K562 (cell line): Measurements from ENCODE around the gene GIMAP1. TPM values are rescaled to one million over a fixed set of nuclear protein-coding genes. Genes with fewer than 3 reads are reported as not detected.

Experiments used
- ATAC-seq: fragments of 200-7000 bp; cut with Tn5 transposase; 3 replicates; pipeline ENCODE4 v1.9.1; 2020; ENCODE audit warnings: moderate library complexity
- BruUV-seq: library from RNA; stranded (reverse); fragments of 400-500 nt; replicated peaks from 2 replicates; lab custom pipeline; 2021; lab: Mats Ljungman, UMichigan
- CTCF ChIA-PET: fragments of 300-600 bp; formaldehyde crosslinking; extraction: SDS; loops from one replicate; lab custom pipeline; 2021; ENCODE audit warnings: low intra/inter-chr PET ratio; lab: Yijun Ruan, JAX
- POLR2A ChIA-PET: fragments of 300-600, 350-650 bp; sonication (Branson Sonifier 250); formaldehyde crosslinking; extraction: SDS; loops from one replicate; lab custom pipeline; 2021; ENCODE audit warnings: antibody characterized with exemption, inconsistent platforms; lab: Yijun Ruan, JAX
- DNase-seq, 4 experiments: peaks; one replicate each; pipeline versions ENCODE4 v3.0.0 to v3.0.0-alpha.2; 2011 to 2018; ENCODE audit warnings: low spot score in 3 of 4, mixed read lengths in 3 of 4; ENCODE audit errors: extremely low read depth in 1 of 4
- FAIRE-seq: peaks from 2 replicates; lab custom pipeline; 2011; peaks lifted over from hg19 to GRCh38; lab: Jason Lieb, UNC
- H2AFZ ChIP-seq: 2 replicates; pipeline ENCODE4 v1.6.0; 2011; ENCODE audit warnings: low read depth, low read length, control low read depth, inconsistent platforms
- H3K27ac ChIP-seq: fragments of 200-600 bp; 3 replicates; pipeline ENCODE4 v1.8.0; 2011; ENCODE audit warnings: low read depth, mild to moderate bottlenecking, control low read depth, inconsistent platforms, low read length, moderate library complexity, mixed read lengths; ENCODE audit errors: extremely low read depth
- H3K27me3 ChIP-seq, 2 experiments: fragments of 300-600 bp in 1 of 2; 2 replicates in 1 of 2; 3 replicates in 1 of 2; pipeline versions ENCODE4 v1.6.0 to v1.8.0; 2011; ENCODE audit warnings: inconsistent platforms in 2 of 2, low read length in 2 of 2, mild to moderate bottlenecking in 1 of 2, mixed read lengths in 1 of 2, moderate library complexity in 1 of 2; ENCODE audit not compliant: control insufficient read depth in 2 of 2, insufficient read depth in 2 of 2
- H3K36me3 ChIP-seq: fragments of 300-600 bp; 3 replicates; pipeline ENCODE4 v1.8.0; 2011; ENCODE audit warnings: mild to moderate bottlenecking, low read length, inconsistent platforms; ENCODE audit not compliant: control insufficient read depth, insufficient read depth
- H3K4me1 ChIP-seq, 2 experiments: fragments of 200-600 bp in 1 of 2; replicated peaks in 1 of 2; 2 replicates in 1 of 2; 3 replicates in 1 of 2; pipeline versions ENCODE4 v1.5.1 to v1.8.0; 2011; ENCODE audit warnings: inconsistent platforms in 2 of 2, low read length in 2 of 2, mild to moderate bottlenecking in 1 of 2, mixed read lengths in 1 of 2, moderate library complexity in 1 of 2; ENCODE audit not compliant: control insufficient read depth in 2 of 2, insufficient read depth in 2 of 2
- H3K4me2 ChIP-seq: 2 replicates; pipeline ENCODE4 v1.6.1; 2011; ENCODE audit warnings: low read length, control low read depth, inconsistent platforms, mixed read lengths; ENCODE audit not compliant: insufficient read depth
- H3K4me3 ChIP-seq: fragments of 200-600 bp; sonication (generic), shearing (Covaris generic); 2 replicates; pipeline ENCODE4 v1.5.1; 2016; ENCODE audit warnings: control low read depth, inconsistent platforms
- H3K79me2 ChIP-seq: fragments of 200-600 bp; 3 replicates; pipeline ENCODE4 v1.8.0; 2011; ENCODE audit warnings: low read length, inconsistent platforms; ENCODE audit not compliant: control insufficient read depth, insufficient read depth
- H3K9ac ChIP-seq, 2 experiments: 2 replicates each; pipeline versions ENCODE4 v1.6.0 to v1.6.1; 2011; ENCODE audit warnings: low read depth in 2 of 2, low read length in 2 of 2, control low read depth in 1 of 2, inconsistent platforms in 1 of 2, mild to moderate bottlenecking in 1 of 2, mixed read lengths in 1 of 2; ENCODE audit not compliant: insufficient read depth in 1 of 2
- H3K9me1 ChIP-seq: one replicate; pipeline ENCODE4 v1.6.0; 2011; ENCODE audit warnings: inconsistent platforms, mild to moderate bottlenecking, low read length, moderate library complexity; ENCODE audit not compliant: control insufficient read depth, insufficient read depth
- H3K9me3 ChIP-seq: replicated peaks from 2 replicates; pipeline ENCODE4 v1.5.1; 2011; ENCODE audit warnings: low read depth, low read length, inconsistent platforms; ENCODE audit not compliant: control insufficient read depth, insufficient read depth
- H4K20me1 ChIP-seq: replicated peaks from 2 replicates; pipeline ENCODE4 v1.6.1; 2011; ENCODE audit warnings: low read length, inconsistent platforms, mixed read lengths; ENCODE audit not compliant: control insufficient read depth, insufficient read depth
- ZNF778 ChIP-seq: fragments of 450-650 bp; formaldehyde crosslinking; IDR thresholded peaks from 2 replicates; pipeline ENCODE4 v1.4.0; 2020; ENCODE audit warnings: mild to moderate bottlenecking, moderate library complexity
- ZSCAN32 ChIP-seq: fragments of 450-650 bp; formaldehyde crosslinking; IDR thresholded peaks from 2 replicates; pipeline ENCODE4 v1.4.0; 2020; ENCODE audit warnings: mild to moderate bottlenecking, moderate library complexity
- whole genome bisulfite sequencing: fragments of 100-300 bp; shearing (Covaris generic); methylation state at CpG from one replicate; pipeline ENCODE4 v1.1.6; 2016; ENCODE audit warnings: low coverage, mixed read lengths; ENCODE audit not compliant: insufficient coverage; ENCODE audit errors: missing lambda C conversion rate; 5-methylcytosine and 5-hydroxymethylcytosine counted together
- in situ Hi-C: fragments of 300-500 bp; cut with MboI; formaldehyde crosslinking; loops from 4 replicates; pipeline ENCODE4 v1.15.0; 2018; ENCODE audit warnings: inconsistent platforms, mixed read lengths
- intact Hi-C: fragments of 100-400 bp; cut with micrococcal nuclease; formaldehyde crosslinking; loops from 2 replicates; pipeline ENCODE4 v1.14.2; 2022
- polyA plus RNA-seq, 8 experiments: library from polyadenylated mRNA; depleted of rRNA in 4 of 8; stranded (reverse) in 5 of 8; unstranded in 3 of 8; fragments of >200 nt; fragmentation: Nextera tagmentation in 2 of 8; fragmentation: Illumina TruSeq in 1 of 8; extraction: Ambion mirVana in 2 of 8; extraction: Trizol in 1 of 8; gene quantifications; 2 replicates each; pipeline versions ENCODE4 v1.2.1 to v1.2.3, GENCODE V29; 2011 to 2014; ENCODE audit warnings: inconsistent platforms in 1 of 8, missing spikeins in 1 of 8
- total RNA-seq, 7 experiments: library from RNA; depleted of rRNA in 6 of 7; stranded (reverse); fragments of >200 nt in 6 of 7; fragmentation: Illumina TruSeq in 2 of 7; extraction: Trizol in 2 of 7; gene quantifications; 2 replicates each; pipeline versions ENCODE4 v1.2.1 to v1.2.3, GENCODE V29; 2011 to 2021; ENCODE audit warnings: low replicate concordance in 1 of 7
- TF ChIP-seq, protein P1 (sequence below), 2 experiments: IDR thresholded peaks in 1 of 2; conservative IDR thresholded peaks in 1 of 2; 2 replicates each; pipeline ENCODE4 v1.6.1; 2016; ENCODE audit warnings: low read depth in 2 of 2, mild to moderate bottlenecking in 1 of 2, missing compliant biosample characterization in 1 of 2, missing genetic modification characterization in 1 of 2, moderate library complexity in 1 of 2

GIMAP1 gene
- total and polyA plus RNA-seq, 9 of the 15 experiments (the other 6 are each of a cell fraction or from before 2014, with no cell fraction given) = 0.04 to 0.13 TPM; not detected in 7

DNA sequence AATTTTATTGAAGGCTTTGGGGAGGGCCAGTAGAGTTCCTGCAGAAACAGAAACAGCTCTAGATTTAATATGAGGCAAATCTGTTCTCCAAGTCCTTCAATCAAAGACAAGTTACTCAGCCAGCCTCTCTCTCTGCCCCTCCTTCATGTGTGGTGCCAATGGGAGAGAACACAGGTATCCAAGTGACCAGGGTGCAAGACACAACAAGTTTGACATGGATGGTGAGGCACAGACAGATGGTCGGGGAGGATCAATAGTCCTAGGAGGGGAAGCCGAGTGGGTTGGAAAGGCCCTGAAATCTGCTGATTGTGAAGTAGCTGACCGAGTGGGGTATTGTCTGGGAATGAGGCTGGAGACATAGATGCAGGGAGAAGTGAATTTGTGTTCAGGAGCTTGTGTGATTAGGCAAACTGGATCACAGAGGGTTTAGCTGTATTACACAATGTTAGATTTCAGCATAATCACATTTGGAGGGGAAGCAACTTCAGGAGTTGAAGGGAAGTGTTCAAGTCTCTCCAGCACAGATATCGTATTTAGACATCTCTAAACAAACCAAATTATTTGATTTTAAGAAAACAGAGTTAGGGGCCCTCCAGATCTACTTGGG lies 1.5 kb downstream of the GIMAP1 start:
- FAIRE-seq (no peak), DNase-seq (no peak), ATAC-seq (no peak)
- peaks cover 35 to 49% of the 10 kb centered on the region in 2 experiments for H3K27me3 ChIP-seq
- no peaks in the 10 kb centered on the region for H4K20me1 ChIP-seq
- CTCF ChIA-PET = no interaction called here
- H3K9me1 ChIP-seq = no peaks in the 10 kb centered on the region
- no TSS peak for BruUV-seq
- POLR2A ChIA-PET = no interaction called here
- H3K4me2 ChIP-seq = no peak overlapping the region
- in situ Hi-C loops = no loop called here
- no peaks in the 10 kb centered on the region for H3K36me3 ChIP-seq
- TF ChIP-seq ZSCAN32 (CRISPR knock-in tag) (no peak), ZNF778 (CRISPR knock-in tag) (no peak)
- TF ChIP-seq, protein P1, sequence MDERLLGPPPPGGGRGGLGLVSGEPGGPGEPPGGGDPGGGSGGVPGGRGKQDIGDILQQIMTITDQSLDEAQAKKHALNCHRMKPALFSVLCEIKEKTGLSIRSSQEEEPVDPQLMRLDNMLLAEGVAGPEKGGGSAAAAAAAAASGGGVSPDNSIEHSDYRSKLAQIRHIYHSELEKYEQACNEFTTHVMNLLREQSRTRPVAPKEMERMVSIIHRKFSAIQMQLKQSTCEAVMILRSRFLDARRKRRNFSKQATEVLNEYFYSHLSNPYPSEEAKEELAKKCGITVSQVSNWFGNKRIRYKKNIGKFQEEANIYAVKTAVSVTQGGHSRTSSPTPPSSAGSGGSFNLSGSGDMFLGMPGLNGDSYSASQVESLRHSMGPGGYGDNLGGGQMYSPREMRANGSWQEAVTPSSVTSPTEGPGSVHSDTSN (CRISPR knock-in tag; IDR thresholded peaks at IDR 0.05; ENCODE audit: low read depth) = no peak
- TF ChIP-seq, protein P1 (tag; conservative IDR thresholded peaks at IDR 0.05; ENCODE audit: low read depth) = no peak
- H2AFZ ChIP-seq = no peak overlapping the region
- no peaks in the 10 kb centered on the region for H3K9me3 ChIP-seq
- no peak overlapping the region for H3K9ac ChIP-seq
- no peaks in the 10 kb centered on the region for H3K79me2 ChIP-seq
- intact Hi-C loops = no loop called here
- H3K4me3 ChIP-seq = no peak overlapping the region
- H3K4me1 ChIP-seq = peaks cover 0 to 8% of the 10 kb centered on the region in 2 experiments; a peak in 1 of 5 replicates
- WGBS = 0% methylated on average over 4 of the region's 4 CpGs
- no peak overlapping the region for H3K27ac ChIP-seq
